Thymus (tissue), 11 donors: ENCODE results near the gene TMEM179. TPM values are rescaled to one million over a fixed set of nuclear protein-coding genes. Genes with fewer than 3 reads are reported as not detected.

ENCODE experiments used
- DNase-seq, 9 donors: peaks; one replicate each; pipeline ENCODE4 v3.0.0-alpha.2; 2013; ENCODE audit warnings: low spot score in 9 of 9, low read depth in 6 of 9, missing footprints in 1 of 9
- H3K27ac ChIP-seq, 2 donors: one replicate each; pipeline ENCODE4 v1.5.1; 2013; ENCODE audit warnings: control low read depth in 1 of 2, low read depth in 1 of 2, low read length in 1 of 2, mild to moderate bottlenecking in 1 of 2, moderate library complexity in 1 of 2
- H3K27me3 ChIP-seq, 2 donors: one replicate each; pipeline ENCODE4 v1.5.1; 2013; ENCODE audit warnings: low read length in 1 of 2; ENCODE audit not compliant: control insufficient read depth in 2 of 2, insufficient read depth in 1 of 2
- H3K36me3 ChIP-seq, 2 donors: one replicate each; pipeline ENCODE4 v1.5.1; 2013; ENCODE audit warnings: low read length in 1 of 2, mild to moderate bottlenecking in 1 of 2, moderate library complexity in 1 of 2; ENCODE audit not compliant: control insufficient read depth in 2 of 2, insufficient read depth in 2 of 2
- H3K4me1 ChIP-seq, 2 donors: one replicate each; pipeline ENCODE4 v1.5.1; 2013; ENCODE audit warnings: low read length in 2 of 2; ENCODE audit not compliant: control insufficient read depth in 2 of 2, insufficient read depth in 2 of 2
- H3K4me3 ChIP-seq, 2 donors: one replicate each; pipeline ENCODE4 v1.5.1; 2013; ENCODE audit warnings: low read length in 2 of 2, control low read depth in 1 of 2, mild to moderate bottlenecking in 1 of 2
- H3K9me3 ChIP-seq, 2 donors: one replicate each; pipeline ENCODE4 v1.5.1; 2013; ENCODE audit warnings: low read length in 1 of 2, mild to moderate bottlenecking in 1 of 2; ENCODE audit not compliant: control insufficient read depth in 2 of 2, insufficient read depth in 1 of 2
- WGBS: extraction: QIAGEN DNeasy Blood & Tissue Kit; methylation state at CpG from one replicate; pipeline ENCODE4 v1.1.7; 2013; 5-methylcytosine and 5-hydroxymethylcytosine counted together
- polyA plus RNA-seq: library from polyadenylated mRNA; stranded (reverse); fragments of 200-250 nt; gene quantifications from one replicate; pipeline ENCODE4 v1.2.3, GENCODE V29; 2013
- total RNA-seq: library from RNA; stranded (reverse); fragments of 120-200 nt; gene quantifications from one replicate; pipeline ENCODE4 v1.2.4, GENCODE V29; 2013
- donor health status: healthy.

The TMEM179 gene
- total and polyA plus RNA-seq, 2 donors: 0.09 to 0.23 TPM

GRCh38 chr14:104541905-104542465 lies 62.6 kb downstream of the TMEM179 start:
- H3K4me1 ChIP-seq: no peaks in the 10 kb centered on the region
- DNase-seq: no peak
- no peaks in the 10 kb centered on the region for H3K36me3 ChIP-seq
- WGBS: 93% methylated on average over 11 of the region's 11 CpGs
- H3K27ac ChIP-seq: no peak overlapping the region
- peaks cover 0 to 7% of the 10 kb centered on the region in 2 donors for H3K27me3 ChIP-seq
- no peak overlapping the region for H3K4me3 ChIP-seq
- H3K9me3 ChIP-seq: no peaks in the 10 kb centered on the region

Other genes with a start within 250 kb of the TMEM179 start
- 0.42 TPM for gene C14orf180, start 25.0 kb downstream of the TMEM179 start, total RNA-seq
- 0.18 TPM for gene C14orf180, start 25.0 kb downstream of the TMEM179 start, polyA plus RNA-seq
- gene INF2, start 84.8 kb upstream of the TMEM179 start, total RNA-seq: 8.7 TPM
- gene INF2, start 84.8 kb upstream of the TMEM179 start, polyA plus RNA-seq: 57.9 TPM
- gene ADSS1, start 119.5 kb upstream of the TMEM179 start, total RNA-seq: 2.5 TPM
- 4.0 TPM for gene ADSS1, start 119.5 kb upstream of the TMEM179 start, polyA plus RNA-seq
- gene SIVA1, start 148.4 kb upstream of the TMEM179 start, total RNA-seq: 308 TPM
- gene SIVA1, start 148.4 kb upstream of the TMEM179 start, polyA plus RNA-seq: 143 TPM
- 56.2 TPM for gene AKT1, start 191.0 kb upstream of the TMEM179 start, total RNA-seq
- gene AKT1, start 191.0 kb upstream of the TMEM179 start, polyA plus RNA-seq: 90.9 TPM
- gene ZBTB42, start 196.3 kb upstream of the TMEM179 start, total RNA-seq: 2.1 TPM
- gene ZBTB42, start 196.3 kb upstream of the TMEM179 start, polyA plus RNA-seq: 3.2 TPM